Panc1 (cell line): ENCODE data around the gene KCNQ1. TPM values are rescaled to one million over a fixed set of nuclear protein-coding genes. Genes with fewer than 3 reads are reported as not detected.

Experiments
- ATAC-seq: fragments of 200-7000 bp; cut with Tn5 transposase; 2 replicates; pipeline ENCODE4 v1.9.1; 2020; ENCODE audit warnings: mild to moderate bottlenecking, moderate library complexity
- BruUV-seq: library from RNA; stranded (reverse); fragments of 400-500 nt; replicated peaks from 2 replicates; lab custom pipeline; 2021; lab: Mats Ljungman, UMichigan
- CTCF ChIA-PET: fragments of 300-600 bp; sonication (Branson Sonifier 250); formaldehyde crosslinking; loops from one replicate; lab custom pipeline; 2022; ENCODE audit warnings: antibody characterized with exemption; lab: Charles Lee
- POLR2A ChIA-PET: fragments of 300-600 bp; sonication (Branson Sonifier 250); formaldehyde crosslinking; loops from one replicate; lab custom pipeline; 2022; ENCODE audit warnings: antibody characterized with exemption; lab: Charles Lee
- DNase-seq: peaks from one replicate; pipeline ENCODE4 v3.0.0-alpha.2; 2010; ENCODE audit warnings: low read depth, low spot score
- H3K27ac ChIP-seq: 2 replicates; pipeline ENCODE4 v1.5.1; 2011; ENCODE audit warnings: mild to moderate bottlenecking, low read length, inconsistent platforms
- H3K27me3 ChIP-seq: fragments of 200-500 bp; sonication (Bioruptor generic); 2 replicates; pipeline ENCODE4 v1.6.0; 2014; ENCODE audit warnings: low read length, inconsistent platforms; ENCODE audit not compliant: control insufficient read depth, insufficient read depth
- H3K36me3 ChIP-seq: fragments of 200-500 bp; sonication (Bioruptor generic); 2 replicates; pipeline ENCODE4 v1.5.1; 2014; ENCODE audit warnings: inconsistent platforms, mild to moderate bottlenecking, low read length, moderate library complexity; ENCODE audit not compliant: control insufficient read depth, insufficient read depth
- H3K4me1 ChIP-seq: 2 replicates; pipeline ENCODE4 v1.5.1; 2011; ENCODE audit warnings: inconsistent platforms, mild to moderate bottlenecking, low read length, moderate library complexity; ENCODE audit not compliant: control insufficient read depth, insufficient read depth
- H3K4me3 ChIP-seq, 2 experiments: 2 replicates each; pipeline ENCODE4 v1.5.1; 2011 to 2012; ENCODE audit warnings: low read depth in 2 of 2, low read length in 2 of 2, mild to moderate bottlenecking in 2 of 2, inconsistent platforms in 1 of 2, moderate library complexity in 1 of 2
- H3K9me3 ChIP-seq: fragments of 200-500 bp; sonication (Bioruptor generic); 2 replicates; pipeline ENCODE4 v1.5.1; 2014; ENCODE audit warnings: low read depth, mild to moderate bottlenecking, inconsistent platforms, low read length, moderate library complexity; ENCODE audit not compliant: control insufficient read depth, insufficient read depth
- POLR2AphosphoS5 ChIP-seq: IDR thresholded peaks from 2 replicates; pipeline ENCODE4 v1.6.1; 2012; ENCODE audit warnings: mild to moderate bottlenecking, low read depth, low read length, moderate library complexity
- SIN3A ChIP-seq: IDR thresholded peaks from 2 replicates; pipeline ENCODE4 v1.6.1; 2012; ENCODE audit warnings: low read depth, mild to moderate bottlenecking, low read length, moderate library complexity, borderline replicate concordance; ENCODE audit not compliant: insufficient read depth
- TCF7L2 ChIP-seq: IDR thresholded peaks from 2 replicates; pipeline ENCODE4 v1.6.1; 2011; ENCODE audit warnings: mild to moderate bottlenecking, low read depth, low read length, inconsistent platforms
- in situ Hi-C: cut with HindIII; loops from 2 replicates; pipeline ENCODE4 v1.10.0; 2016; ENCODE audit warnings: low sequenced_read_pairs, low pct_unique_long_range_greater_than_20kb
- intact Hi-C: fragments of 100-400 bp; cut with micrococcal nuclease; formaldehyde crosslinking; loops from one replicate; pipeline ENCODE4 v1.10.0; 2022; ENCODE audit not compliant: unreplicated experiment
- total RNA-seq: library from RNA; stranded (reverse); gene quantifications from one replicate; pipeline ENCODE4 v1.2.1, GENCODE V29; 2021; ENCODE audit not compliant: unreplicated experiment
- TF ChIP-seq, protein P1 (sequence below): fragments of 450-650 bp; IDR thresholded peaks from 2 replicates; pipeline ENCODE4 v1.5.1; 2017; ENCODE audit warnings: mild to moderate bottlenecking
- TF ChIP-seq, protein P2 (sequence below), 2 experiments: IDR thresholded peaks; 2 replicates each; pipeline ENCODE4 v1.6.1; 2011 to 2012; ENCODE audit warnings: low read depth in 2 of 2, control low read depth in 1 of 2, low read length in 1 of 2, mild to moderate bottlenecking in 1 of 2, moderate library complexity in 1 of 2; ENCODE audit not compliant: insufficient read depth in 1 of 2

The KCNQ1 gene
- total RNA-seq, 1 experiment from 2014 or later = 1.0 TPM

DNA sequence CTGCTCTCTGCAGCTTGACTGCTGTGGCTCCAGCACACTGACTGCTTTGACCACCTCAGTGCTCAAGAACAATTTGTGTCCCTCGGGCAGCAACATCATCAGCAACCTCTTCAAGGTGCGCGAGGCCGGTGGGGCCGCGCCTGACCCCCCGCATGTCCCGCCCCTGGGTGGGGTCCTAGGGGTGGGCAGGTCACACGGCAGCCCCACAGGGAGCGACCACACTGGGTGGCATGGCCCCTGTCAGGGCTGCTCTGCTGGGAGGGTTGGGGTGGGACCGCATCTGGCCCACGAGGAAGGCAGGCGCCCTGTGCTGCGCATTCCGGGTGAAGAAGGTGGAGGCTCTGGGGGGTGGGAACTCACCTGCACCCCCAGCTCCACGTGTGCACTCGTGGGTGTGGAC, 49.0 kb upstream of the KCNQ1 start:
- in situ Hi-C loops = no loop called here
- DNase-seq = no peak
- POLR2A ChIA-PET = no interaction called here

GRCh38 chr11:2396471-2396870, 48.3 kb upstream of the KCNQ1 start:
- H3K9me3 ChIP-seq = no peaks in the 10 kb centered on the region
- no peak overlapping the region for H3K27ac ChIP-seq
- H3K27me3 ChIP-seq = no peaks in the 10 kb centered on the region
- peaks cover 12% of the 10 kb centered on the region for H3K4me1 ChIP-seq
- intact Hi-C loops = no loop called here
- ATAC-seq = no peak
- CTCF ChIA-PET = no interaction called here
- POLR2A ChIA-PET = no interaction called here
- TF ChIP-seq, protein P1, sequence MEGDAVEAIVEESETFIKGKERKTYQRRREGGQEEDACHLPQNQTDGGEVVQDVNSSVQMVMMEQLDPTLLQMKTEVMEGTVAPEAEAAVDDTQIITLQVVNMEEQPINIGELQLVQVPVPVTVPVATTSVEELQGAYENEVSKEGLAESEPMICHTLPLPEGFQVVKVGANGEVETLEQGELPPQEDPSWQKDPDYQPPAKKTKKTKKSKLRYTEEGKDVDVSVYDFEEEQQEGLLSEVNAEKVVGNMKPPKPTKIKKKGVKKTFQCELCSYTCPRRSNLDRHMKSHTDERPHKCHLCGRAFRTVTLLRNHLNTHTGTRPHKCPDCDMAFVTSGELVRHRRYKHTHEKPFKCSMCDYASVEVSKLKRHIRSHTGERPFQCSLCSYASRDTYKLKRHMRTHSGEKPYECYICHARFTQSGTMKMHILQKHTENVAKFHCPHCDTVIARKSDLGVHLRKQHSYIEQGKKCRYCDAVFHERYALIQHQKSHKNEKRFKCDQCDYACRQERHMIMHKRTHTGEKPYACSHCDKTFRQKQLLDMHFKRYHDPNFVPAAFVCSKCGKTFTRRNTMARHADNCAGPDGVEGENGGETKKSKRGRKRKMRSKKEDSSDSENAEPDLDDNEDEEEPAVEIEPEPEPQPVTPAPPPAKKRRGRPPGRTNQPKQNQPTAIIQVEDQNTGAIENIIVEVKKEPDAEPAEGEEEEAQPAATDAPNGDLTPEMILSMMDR = no peak
- no peak for TF ChIP-seq TCF7L2
- TF ChIP-seq, protein P2, sequence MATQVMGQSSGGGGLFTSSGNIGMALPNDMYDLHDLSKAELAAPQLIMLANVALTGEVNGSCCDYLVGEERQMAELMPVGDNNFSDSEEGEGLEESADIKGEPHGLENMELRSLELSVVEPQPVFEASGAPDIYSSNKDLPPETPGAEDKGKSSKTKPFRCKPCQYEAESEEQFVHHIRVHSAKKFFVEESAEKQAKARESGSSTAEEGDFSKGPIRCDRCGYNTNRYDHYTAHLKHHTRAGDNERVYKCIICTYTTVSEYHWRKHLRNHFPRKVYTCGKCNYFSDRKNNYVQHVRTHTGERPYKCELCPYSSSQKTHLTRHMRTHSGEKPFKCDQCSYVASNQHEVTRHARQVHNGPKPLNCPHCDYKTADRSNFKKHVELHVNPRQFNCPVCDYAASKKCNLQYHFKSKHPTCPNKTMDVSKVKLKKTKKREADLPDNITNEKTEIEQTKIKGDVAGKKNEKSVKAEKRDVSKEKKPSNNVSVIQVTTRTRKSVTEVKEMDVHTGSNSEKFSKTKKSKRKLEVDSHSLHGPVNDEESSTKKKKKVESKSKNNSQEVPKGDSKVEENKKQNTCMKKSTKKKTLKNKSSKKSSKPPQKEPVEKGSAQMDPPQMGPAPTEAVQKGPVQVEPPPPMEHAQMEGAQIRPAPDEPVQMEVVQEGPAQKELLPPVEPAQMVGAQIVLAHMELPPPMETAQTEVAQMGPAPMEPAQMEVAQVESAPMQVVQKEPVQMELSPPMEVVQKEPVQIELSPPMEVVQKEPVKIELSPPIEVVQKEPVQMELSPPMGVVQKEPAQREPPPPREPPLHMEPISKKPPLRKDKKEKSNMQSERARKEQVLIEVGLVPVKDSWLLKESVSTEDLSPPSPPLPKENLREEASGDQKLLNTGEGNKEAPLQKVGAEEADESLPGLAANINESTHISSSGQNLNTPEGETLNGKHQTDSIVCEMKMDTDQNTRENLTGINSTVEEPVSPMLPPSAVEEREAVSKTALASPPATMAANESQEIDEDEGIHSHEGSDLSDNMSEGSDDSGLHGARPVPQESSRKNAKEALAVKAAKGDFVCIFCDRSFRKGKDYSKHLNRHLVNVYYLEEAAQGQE (IDR thresholded peaks at IDR 0.05; ENCODE audit: insufficient read depth in 1 of 2, low read depth in 2 of 2, low read length in 1 of 2) = no peak
- TF ChIP-seq SIN3A = no peak
- TF ChIP-seq POLR2AphosphoS5 = no peak
- in situ Hi-C loops = no loop called here
- DNase-seq = no peak
- H3K4me3 ChIP-seq = no peak overlapping the region
- BruUV-seq = no TSS peak
- H3K36me3 ChIP-seq = peaks cover 2% of the 10 kb centered on the region; the same call in 1 of the 2 replicates

More for the DNA sequence above, 49.0 kb upstream of the KCNQ1 start:
- no peaks in the 10 kb centered on the region for H3K9me3 ChIP-seq
- H3K27me3 ChIP-seq = no peaks in the 10 kb centered on the region
- H3K27ac ChIP-seq = no peak overlapping the region
- CTCF ChIA-PET = no interaction called here
- no TSS peak for BruUV-seq
- H3K36me3 ChIP-seq = peaks cover 1% of the 10 kb centered on the region; the same call in 1 of the 2 replicates
- H3K4me1 ChIP-seq = peaks cover 11% of the 10 kb centered on the region
- H3K4me3 ChIP-seq = no peak overlapping the region
- intact Hi-C loops = no loop called here
- no peak for TF ChIP-seq POLR2AphosphoS5
- no peak for ATAC-seq

DNA sequence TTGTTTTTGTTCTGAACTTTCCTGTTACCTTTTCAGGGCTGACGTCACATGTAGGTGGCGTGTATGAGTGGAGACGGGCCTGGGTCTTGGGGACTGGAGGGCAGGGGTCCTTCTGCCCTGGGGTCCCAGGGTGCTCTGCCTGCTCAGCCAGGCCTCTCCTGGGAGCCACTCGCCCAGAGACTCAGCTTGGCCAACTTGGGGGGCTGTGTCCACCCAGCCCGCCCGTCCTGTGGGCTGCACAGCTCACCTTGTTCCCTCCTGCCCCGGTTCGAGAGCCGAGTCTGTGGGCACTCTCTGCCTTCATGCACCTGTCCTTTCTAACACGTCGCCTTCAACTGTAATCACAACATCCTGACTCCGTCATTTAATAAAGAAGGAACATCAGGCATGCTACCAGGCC, 47.8 kb upstream of the KCNQ1 start:
- CTCF ChIA-PET = no interaction called here
- intact Hi-C loops (no loop called here), in situ Hi-C loops (no loop called here)
- Histone ChIP-seq H3K4me3 (no peak overlapping the region), H3K36me3 (peaks cover 2% of the 10 kb centered on the region; the same call in 1 of the 2 replicates), H3K27me3 (no peaks in the 10 kb centered on the region), H3K4me1 (peaks cover 17% of the 10 kb centered on the region), H3K9me3 (no peaks in the 10 kb centered on the region), H3K27ac (no peak overlapping the region)
- POLR2A ChIA-PET = no interaction called here
- TF ChIP-seq SIN3A (no peak), TCF7L2 (no peak), POLR2AphosphoS5 (no peak)
- TF ChIP-seq, protein P1 = no peak
- TF ChIP-seq, protein P2 (IDR thresholded peaks at IDR 0.05; ENCODE audit: insufficient read depth in 1 of 2, low read depth in 2 of 2, low read length in 1 of 2) = no peak
- no TSS peak for BruUV-seq
- DNase-seq = no peak
- no peak for ATAC-seq
